ENCODE results near the gene DMRTB1. TPM values are rescaled to one million over a fixed set of nuclear protein-coding genes. Genes with fewer than 3 reads are reported as not detected.

The DMRTB1 gene
- total RNA-seq, 2 donors from 2014 or later = not detected

- peaks cover 3% of the 10 kb centered on the region for H3K27me3 Mint-ChIP-seq (ENCODE audit: insufficient read depth)
- no peak for TF ChIP-seq CTCF (conservative IDR thresholded peaks at IDR 0.05)
- H3K36me3 ChIP-seq (ENCODE audit: control insufficient read depth, insufficient read depth, low read length) = no peaks in the 10 kb centered on the region
- H3K4me3 Mint-ChIP-seq = no peak overlapping the region
- H3K9me3 ChIP-seq (ENCODE audit: control insufficient read depth, low read length) = no peaks in the 10 kb centered on the region
- H3K4me3 ChIP-seq (ENCODE audit: low read length) = no peak overlapping the region
- H3K4me1 ChIP-seq (ENCODE audit: control insufficient read depth, insufficient read depth, low read length) = no peaks in the 10 kb centered on the region
- no peaks in the 10 kb centered on the region for H3K9me3 Mint-ChIP-seq
- H3K9ac ChIP-seq (ENCODE audit: extremely low read depth, low read length, poor library complexity, severe bottlenecking) = no peak overlapping the region
- WGBS, 2 experiments (ENCODE audit: insufficient coverage in 1 of 2, insufficient read length in 1 of 2) = 92 to 99% methylated on average over 1 to 2 of the region's 2 CpGs
- H3K27ac ChIP-seq (ENCODE audit: low read depth, low read length) = no peak overlapping the region
- no peaks in the 10 kb centered on the region for H3K4me1 Mint-ChIP-seq
- H3K27ac Mint-ChIP-seq = no peak overlapping the region
- no peaks in the 10 kb centered on the region for H3K27me3 ChIP-seq (ENCODE audit: control insufficient read depth, insufficient read depth, low read length, poor library complexity, severe bottlenecking)
- no peak for DNase-seq
- H3K36me3 Mint-ChIP-seq (ENCODE audit: low read depth) = no peaks in the 10 kb centered on the region
Observed at GRCh38 chr1:53478502-53478818, 19.3 kb downstream of the DMRTB1 start.

- 95 to 98% methylated on average over 8 to 11 of the region's 11 CpGs for WGBS, 2 experiments (ENCODE audit: insufficient coverage in 1 of 2, insufficient read length in 1 of 2)
- H3K27ac ChIP-seq (ENCODE audit: low read depth, low read length) = no peak overlapping the region
- H3K4me1 Mint-ChIP-seq = peaks cover 2% of the 10 kb centered on the region
- H3K4me3 ChIP-seq (ENCODE audit: low read length) = no peak overlapping the region
- H3K27me3 ChIP-seq (ENCODE audit: control insufficient read depth, insufficient read depth, low read length, poor library complexity, severe bottlenecking) = no peaks in the 10 kb centered on the region
- no peak for TF ChIP-seq CTCF (conservative IDR thresholded peaks at IDR 0.05)
- peaks cover 3% of the 10 kb centered on the region for H3K27me3 Mint-ChIP-seq (ENCODE audit: insufficient read depth)
- H3K4me3 Mint-ChIP-seq = no peak overlapping the region
- H3K9ac ChIP-seq (ENCODE audit: extremely low read depth, low read length, poor library complexity, severe bottlenecking) = no peak overlapping the region
- DNase-seq = no peak
- H3K36me3 Mint-ChIP-seq (ENCODE audit: low read depth) = no peaks in the 10 kb centered on the region
- no peaks in the 10 kb centered on the region for H3K36me3 ChIP-seq (ENCODE audit: control insufficient read depth, insufficient read depth, low read length)
- no peaks in the 10 kb centered on the region for H3K9me3 Mint-ChIP-seq
- H3K27ac Mint-ChIP-seq = no peak overlapping the region
- H3K4me1 ChIP-seq (ENCODE audit: control insufficient read depth, insufficient read depth, low read length) = no peaks in the 10 kb centered on the region
- no peaks in the 10 kb centered on the region for H3K9me3 ChIP-seq (ENCODE audit: control insufficient read depth, low read length)
Observed at GRCh38 chr1:53480678-53481077, 21.5 kb downstream of the DMRTB1 start.

GRCh38 chr1:53481456-53481855 lies 22.3 kb downstream of the DMRTB1 start:
- DNase-seq = no peak
- Histone ChIP-seq H3K9ac (ENCODE audit: extremely low read depth, low read length, poor library complexity, severe bottlenecking) (no peak overlapping the region), H3K36me3 (ENCODE audit: control insufficient read depth, insufficient read depth, low read length) (no peaks in the 10 kb centered on the region), H3K27ac (ENCODE audit: low read depth, low read length) (no peak overlapping the region), H3K4me1 (ENCODE audit: control insufficient read depth, insufficient read depth, low read length) (no peaks in the 10 kb centered on the region), H3K4me3 (ENCODE audit: low read length) (no peak overlapping the region), H3K9me3 (ENCODE audit: control insufficient read depth, low read length) (no peaks in the 10 kb centered on the region), H3K27me3 (ENCODE audit: control insufficient read depth, insufficient read depth, low read length, poor library complexity, severe bottlenecking) (no peaks in the 10 kb centered on the region)
- TF ChIP-seq CTCF (conservative IDR thresholded peaks at IDR 0.05) = no peak
- H3K4me3 Mint-ChIP-seq = no peak overlapping the region
- no peaks in the 10 kb centered on the region for H3K36me3 Mint-ChIP-seq (ENCODE audit: low read depth)
- H3K27ac Mint-ChIP-seq = no peak overlapping the region
- H3K4me1 Mint-ChIP-seq = peaks cover 2% of the 10 kb centered on the region
- no peaks in the 10 kb centered on the region for H3K9me3 Mint-ChIP-seq
- peaks cover 3% of the 10 kb centered on the region for H3K27me3 Mint-ChIP-seq (ENCODE audit: insufficient read depth)
- 96 to 97% methylated on average over 6 to 7 of the region's 7 CpGs for WGBS, 2 experiments (ENCODE audit: insufficient coverage in 1 of 2, insufficient read length in 1 of 2)
